ENCODE data around the gene RNF40.
"Not testable (repeated sequence)": the region's sequence is repeated elsewhere in the genome, so short reads cannot be mapped to it uniquely, and the experiment has no call there.

The RNF40 gene

DNA sequence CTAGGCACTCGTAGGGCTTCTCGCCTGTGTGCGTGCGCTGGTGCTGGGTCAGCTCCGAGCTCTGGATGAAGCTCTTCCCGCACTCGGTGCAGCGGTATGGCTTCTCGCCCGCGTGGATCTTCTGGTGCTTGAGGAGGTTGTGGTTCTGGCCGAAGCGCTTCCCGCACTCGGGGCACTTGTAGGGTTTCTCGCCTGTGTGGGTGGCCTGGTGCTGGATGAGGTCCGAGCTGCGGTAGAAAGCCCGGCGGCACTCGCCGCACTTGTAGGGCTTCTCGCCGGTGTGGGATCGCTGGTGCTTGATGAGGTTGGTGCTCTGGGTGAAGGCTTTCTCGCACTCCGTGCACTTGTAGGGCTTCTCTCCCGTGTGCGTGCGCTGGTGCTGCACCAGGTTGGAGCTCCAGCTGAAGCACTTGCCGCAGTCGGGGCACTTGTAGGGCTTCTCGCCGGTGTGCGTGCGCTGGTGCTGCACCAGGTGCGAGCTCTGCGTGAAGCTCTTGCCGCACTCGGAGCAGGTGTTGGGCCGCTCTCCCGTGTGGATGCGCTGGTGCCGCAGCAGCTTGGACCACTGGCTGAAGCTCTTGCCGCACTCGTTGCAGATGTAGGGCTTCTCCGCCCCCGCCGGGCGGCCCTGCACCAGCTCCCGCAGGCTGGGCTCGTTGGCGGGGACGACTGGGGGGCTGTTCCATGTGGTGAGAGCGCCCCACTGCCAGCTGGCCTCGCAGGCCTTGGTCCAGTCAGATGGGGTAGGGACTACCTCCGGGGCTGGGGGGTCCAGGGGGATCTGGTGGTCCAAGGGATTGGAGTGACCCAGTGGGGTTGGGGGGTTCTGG, 21.4 kb downstream of the RNF40 start:
- no peak for DNase-seq

DNA sequence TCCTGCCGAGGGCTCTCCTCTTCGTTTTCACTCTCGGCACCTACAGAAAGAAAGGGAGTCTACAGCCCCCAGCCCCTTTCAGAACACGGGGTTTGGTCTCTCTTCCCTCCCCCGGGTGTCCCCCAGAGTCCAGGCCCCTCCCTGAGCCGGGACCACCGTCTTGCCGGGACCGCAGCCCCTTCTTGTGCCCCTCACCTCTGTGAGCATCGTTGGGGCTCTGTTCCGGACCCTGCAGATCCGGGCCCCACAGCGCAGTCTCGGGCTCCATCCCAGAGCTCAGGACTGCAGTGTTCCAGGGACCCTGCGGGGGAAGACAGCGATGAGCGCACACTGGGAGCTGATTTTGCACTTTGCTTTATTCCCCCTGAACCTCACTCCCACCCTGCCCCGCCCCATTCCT, 22.1 kb downstream of the RNF40 start:
- no peak for DNase-seq

DNA sequence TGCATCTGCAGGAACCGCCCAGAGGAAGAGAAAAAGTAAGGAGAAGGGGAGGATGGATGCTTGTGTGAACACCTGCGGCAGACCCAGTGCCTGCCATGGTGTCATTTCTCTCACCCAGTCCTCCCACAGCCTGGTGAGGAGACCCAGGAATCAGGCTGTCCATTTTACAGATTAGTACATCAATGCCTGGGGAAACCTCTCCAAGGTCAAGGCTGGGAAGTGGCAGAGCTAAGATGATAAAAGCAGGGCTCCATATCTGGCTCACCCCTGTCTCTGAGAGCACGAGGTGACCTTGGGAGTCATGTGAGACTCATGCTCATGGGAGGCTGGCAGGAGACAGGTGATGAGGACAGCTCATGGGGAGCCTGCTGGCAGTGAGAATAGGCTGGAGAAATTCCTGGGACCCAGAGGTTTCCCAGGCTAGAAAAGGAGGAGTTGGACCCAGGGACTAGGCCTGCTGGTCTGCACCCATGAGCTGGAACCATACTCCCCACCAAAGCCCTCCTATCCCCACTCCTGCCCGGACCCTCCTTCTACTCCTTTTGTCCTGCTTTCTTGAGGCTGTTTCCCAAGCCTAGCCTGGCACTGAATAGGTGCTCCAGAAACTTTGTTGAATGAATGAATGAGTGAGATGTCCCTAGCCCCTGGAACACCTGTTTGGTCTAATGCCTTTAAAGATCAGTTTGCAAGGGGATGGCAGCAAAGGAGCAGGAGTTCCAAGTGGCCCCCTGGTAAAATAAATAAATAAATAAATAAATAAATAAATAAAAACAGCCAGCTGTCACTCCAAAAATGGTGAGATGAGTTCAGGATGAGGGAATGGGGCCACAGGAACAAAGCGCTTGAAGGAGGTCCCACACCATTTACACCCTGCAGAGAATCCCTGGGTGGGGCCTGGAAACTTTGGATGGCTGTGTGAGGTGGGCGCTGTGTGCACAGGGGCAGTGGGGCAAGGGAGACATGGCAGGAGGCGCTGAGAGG, 23.3 kb downstream of the RNF40 start:
- DNase-seq: no peak

DNA sequence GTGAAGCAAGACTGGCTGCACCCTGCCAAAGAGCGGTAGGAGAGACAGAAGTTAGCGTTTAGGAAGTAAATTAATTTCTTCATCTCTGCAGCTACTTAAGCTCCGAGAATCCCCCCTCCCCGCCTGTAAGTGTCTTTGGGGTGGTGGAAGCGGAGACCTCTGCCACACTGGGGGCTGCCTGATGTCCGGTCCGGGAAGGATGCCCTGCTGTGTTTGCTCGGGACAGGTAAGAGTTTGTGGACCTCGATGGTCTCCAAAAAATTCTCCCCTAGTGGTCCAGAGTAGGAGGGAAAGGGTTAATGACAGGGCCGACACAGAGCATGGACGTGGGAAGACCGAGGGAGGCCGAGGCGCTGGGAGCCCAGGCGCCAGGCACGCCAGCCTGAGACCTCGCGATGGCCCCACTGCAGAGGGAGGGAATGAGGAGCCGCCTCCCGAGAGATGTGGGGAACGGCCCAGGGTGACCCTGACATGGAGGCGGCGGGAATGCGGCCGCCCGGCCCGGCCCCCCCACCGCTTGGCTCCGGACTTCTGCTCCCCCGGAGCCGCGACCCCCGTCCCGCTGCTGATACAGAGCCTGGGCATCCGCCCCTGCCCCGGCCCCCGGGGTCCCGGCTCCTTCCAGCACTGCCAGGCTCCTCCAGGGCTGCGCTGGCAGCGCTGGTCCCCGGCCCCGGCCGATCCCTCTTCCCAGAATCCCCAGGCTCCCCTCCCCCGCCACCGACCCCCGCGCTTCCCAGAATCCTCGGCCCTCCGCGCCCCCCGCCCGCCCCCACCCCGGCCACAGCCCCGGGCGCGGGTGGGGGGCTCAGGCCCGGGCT, 24.2 kb downstream of the RNF40 start:
- peak; percentile 33 for DNase-seq

DNA sequence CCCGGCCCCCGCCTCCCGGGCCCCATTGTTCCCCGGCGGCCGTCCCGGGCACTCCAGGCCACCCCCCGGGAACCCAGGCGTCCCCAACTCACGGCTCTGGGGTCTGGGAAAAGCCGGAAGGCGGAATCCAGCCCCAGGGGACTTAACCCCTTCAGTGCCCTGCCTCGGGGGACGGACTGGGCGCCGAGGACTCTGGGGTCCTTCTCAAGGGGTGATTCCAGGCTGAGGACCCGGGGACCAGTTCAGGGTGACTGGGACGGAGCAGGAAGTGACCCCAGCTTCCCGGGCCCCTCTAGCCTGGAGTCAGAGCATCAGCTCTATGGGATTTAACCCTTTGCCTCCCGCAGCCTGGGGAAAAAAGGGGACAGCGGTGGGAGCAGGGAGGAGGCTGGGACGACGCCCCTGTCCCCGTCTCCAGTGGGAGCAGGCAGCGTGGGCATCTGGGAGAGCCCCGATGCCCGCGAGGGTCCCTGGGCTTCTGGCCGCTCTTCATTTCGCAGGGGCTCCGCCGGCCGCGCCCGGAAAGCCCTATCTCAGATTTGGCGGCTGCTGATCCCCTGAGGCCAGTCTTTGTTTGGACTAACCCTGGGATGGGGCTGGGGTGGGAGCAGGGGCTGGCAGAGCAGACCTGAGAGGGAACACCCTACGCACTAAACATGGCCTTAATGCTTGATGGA, 25.0 kb downstream of the RNF40 start, which contains the start of gene ZNF629:
Gene ZNF629, minus strand, starts transcription at position 270 of the 677 bp plus-strand sequence. CDS start 2,723 bp downstream, outside the sequence.
- peak; percentile 46 for DNase-seq

DNA sequence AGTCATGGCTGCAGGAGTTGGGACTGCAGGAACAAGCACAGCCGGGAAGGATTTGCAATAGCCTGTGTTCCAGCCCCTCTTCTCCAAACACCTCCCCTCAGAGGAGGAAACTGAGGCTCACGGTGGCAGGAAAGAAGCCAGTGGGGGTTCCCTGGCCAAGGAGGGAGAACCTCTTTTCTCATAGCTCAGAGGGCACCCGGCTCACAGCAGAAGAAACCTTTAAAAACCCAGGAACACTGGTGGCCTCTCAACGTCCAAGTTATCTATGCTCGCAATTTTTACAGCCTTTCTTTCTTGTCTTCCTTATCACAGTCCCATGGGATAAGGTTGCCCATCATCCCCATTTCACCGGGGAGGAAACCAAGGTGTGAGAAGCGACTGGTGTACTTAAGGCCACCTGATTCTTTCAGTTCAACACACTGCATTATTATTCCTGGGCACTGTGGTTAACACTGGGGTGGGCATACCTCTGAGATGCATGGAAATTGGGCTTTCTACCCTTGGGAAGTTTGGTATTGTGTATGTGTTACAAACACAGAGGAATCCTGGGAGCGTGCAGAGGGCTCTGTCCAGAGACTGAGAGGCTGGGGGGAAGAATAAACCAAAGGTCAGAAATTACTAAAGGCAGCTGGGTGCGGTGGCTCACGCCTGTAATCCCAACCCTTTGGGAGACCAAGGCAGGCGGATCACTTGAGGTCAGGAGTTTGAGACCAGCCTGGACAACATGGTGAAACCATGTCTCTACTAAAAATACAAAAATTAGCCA, 25.7 kb downstream of the RNF40 start:
- no peak for DNase-seq

DNA sequence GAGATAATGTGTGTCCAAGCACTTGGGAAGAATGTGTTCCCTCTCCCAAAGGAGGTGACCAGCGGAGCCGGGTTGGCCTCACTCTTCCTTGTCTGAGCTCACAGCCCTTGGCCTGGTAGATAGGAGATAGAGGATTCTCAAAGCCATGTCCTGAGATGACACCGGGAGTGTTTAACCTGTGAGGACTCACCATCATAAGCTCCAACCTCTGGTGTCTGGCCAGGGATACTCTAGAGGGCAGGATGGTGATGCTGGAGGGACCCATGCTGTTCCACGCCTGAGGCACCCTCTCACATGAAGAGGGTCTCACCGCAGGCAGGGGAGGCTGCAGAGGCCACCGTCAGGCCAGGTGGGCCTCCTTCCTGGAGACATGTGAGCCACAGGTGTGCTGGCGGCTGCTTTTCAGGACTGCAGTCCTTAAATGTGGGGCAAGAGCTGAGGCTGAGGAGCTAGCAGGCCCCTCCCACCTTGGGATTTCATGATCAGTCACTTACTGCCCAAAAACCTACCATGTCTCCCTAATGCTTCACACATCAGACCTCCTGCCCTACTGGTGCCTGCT, 31.5 kb downstream of the RNF40 start:
- no peak for DNase-seq

DNA sequence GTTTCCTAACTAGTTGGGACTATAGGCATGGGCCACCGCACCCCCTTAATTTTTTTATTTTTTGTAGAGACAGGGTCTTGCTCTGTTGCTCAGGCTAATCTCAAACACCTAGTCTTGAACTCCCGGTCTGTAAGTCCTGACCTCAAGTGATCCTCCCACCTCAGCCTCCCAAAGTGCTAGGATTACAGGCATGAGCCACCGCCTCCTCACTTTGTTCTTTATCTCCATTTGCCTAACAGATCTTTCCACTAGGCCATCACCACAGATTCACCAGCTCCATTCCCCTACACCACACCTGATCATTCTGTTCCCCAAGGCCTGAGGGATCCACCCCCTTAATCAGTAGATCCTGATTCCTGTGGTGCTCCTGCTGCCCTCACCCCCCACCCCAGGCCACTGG, 32.5 kb downstream of the RNF40 start:
- no peak for DNase-seq

DNA sequence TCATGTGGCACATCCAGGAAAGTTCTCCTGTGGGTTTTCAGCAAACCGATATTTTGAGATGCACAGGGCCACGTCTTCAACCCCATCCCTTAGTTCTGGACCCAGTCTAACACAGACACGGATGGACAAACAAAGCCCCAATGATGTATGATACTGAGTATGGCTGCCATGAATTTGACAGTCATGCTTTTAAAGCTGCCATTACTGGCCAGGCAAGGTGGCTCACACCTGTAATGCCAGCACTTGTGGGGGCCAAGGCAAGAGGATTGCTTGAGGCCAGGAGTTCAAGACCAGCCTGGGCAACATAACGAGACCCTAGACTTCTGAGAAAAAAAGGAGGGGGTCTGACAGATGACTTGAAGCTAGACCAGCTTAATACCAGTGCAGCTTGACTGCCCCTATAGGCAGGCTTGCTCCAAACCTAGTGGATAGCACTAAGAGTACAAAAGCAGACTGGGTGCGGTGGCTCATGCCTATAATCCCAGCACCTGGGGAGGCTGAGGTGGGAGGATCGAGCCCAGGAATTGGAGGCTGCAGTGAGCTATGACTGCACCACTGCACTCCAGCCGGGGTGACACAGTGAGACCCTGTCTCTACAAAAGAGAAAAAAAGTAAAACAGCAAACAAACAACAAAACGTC, 35.7 kb downstream of the RNF40 start:
- no peak for DNase-seq

DNA sequence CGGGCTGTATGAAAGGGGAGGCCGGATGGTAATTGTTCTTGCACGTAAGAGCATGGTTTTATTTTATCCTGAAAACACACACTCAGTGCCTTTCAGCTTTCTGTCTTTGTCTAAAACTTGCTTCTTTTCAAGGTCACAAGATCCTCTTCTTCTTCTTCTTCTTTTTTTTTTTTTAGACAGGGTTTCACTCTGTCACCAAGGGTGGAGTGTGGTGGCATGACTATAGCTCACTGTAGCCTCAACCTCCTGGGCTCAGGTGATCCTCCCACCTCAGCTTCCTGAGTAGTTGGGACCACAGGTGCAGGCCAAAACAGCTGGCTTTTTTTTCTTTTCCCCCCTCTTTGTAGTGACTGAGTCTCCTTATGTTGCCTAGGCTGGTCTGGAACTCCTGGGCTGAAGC, 40.8 kb downstream of the RNF40 start:
- DNase-seq: no peak

DNA sequence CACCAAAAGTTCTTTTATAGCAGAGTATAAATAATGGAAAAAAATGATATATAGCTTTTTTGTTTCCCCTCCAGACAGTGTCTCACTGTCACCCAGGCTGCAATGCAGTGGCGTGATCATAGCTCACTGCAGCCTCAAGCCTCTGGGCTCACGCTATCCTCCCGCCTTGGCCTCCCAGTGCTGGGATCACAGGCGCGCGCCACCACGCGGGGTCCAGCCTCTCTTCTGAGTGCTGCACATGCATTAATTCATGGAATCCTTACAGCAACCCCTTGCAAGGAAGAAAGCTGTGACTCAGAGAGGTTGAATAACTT, 42.9 kb downstream of the RNF40 start:
- DNase-seq: peak; percentile 52

DNA sequence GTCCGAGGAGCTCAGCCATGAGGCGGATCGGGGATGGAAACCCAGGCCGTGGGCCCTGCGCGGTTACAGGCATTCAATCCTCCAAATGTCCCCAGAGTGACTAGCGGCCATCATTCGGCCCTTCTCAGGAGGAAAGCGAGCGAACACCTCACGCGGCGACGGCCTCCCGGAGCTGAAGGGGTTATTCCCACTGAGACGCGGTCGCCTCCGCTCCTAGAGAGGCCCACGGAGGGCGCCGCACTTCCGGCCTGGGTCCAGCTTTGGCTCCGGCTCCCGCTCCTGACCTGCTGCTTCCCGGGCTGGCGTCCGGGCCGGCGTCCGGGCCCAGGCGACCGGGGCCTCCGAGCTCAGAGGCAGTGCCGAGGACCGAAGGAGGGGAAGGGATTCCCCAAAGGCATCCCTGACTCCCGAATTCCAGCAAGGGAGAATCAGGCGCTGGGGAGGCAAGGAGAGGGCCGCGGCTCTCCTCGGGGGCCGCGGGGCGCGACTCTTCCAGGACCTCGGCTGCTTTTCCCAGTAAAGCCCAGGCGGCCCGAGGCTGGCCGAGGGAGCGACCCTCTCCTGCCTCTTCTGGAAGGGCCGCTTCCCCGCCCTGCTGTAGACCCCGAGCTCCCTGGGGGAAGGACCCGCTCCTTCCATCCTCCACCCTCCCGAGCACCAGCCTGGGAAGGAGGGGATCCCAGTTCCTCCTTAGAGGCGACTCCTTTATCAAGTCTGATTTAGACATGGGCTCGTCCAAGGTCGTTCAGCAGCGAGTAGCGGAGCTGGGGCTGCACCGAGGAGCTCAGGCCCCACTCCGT, 43.4 kb downstream of the RNF40 start:
- DNase-seq: peak; percentile 63

DNA sequence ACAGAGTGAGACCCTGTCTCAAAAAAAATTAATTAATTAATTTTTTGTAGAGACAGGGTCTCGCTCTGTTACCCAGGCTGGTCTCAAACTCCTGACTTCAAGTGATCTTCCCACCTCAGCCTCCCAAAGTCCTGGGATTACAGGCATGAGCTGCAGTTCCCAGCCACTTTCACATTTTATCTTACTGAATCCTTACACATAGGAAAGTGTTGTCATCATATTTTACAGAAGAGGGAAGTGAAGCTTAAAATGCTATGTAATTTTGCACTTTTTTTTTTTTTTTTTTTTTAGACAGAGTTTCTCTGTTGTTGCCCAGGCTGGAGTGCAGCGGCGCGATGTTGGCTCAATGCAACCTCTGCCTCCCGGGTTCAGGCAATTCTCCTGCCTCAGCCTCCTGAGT, 46.0 kb downstream of the RNF40 start:
- DNase-seq: no peak

DNA sequence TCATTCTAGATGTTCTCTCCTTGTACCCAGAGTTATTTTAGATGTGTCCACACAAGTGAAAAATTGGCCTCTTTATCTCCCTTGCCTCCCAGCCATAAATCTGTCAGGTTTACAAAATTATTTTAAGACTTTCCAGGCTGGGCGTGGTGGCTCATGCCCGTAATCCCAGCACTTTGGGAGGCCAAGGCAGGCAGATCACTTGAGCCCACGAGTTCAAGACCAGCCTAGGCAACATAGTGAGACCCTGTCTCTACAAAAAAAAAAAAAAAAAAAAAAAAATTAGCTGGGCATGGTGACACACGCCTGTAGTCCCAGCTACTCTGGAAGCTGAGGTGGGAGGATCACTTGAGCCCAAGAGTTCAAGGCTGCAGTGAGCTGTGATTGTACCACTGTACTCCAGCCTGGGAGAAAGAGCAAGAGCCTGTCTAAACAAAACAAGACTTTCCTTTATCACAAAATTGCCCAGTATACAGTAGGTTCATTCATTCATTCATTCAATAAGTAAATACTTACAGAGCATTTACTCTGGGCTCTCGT, 46.8 kb downstream of the RNF40 start:
- not testable (repeated sequence) for DNase-seq

DNA sequence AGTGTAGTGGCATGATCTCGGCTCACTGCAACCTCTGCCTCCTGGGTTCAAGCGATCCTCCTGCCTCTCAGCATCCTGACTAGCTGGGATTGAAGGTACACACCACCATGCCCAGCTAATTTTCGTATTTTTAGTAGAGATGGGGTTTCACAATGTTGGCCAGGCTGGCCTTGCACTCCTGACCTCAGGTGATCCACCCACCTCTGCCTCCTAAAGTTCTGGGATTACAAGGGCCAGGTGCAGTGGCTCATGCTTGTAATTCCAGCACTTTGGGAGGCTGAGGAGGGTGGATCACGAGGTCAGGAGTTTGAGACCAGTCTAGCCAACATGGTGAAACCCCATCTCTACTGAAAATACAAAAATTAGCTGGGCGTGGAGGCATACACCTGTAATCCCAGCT, 47.6 kb downstream of the RNF40 start:
- not testable (repeated sequence) for DNase-seq

DNA sequence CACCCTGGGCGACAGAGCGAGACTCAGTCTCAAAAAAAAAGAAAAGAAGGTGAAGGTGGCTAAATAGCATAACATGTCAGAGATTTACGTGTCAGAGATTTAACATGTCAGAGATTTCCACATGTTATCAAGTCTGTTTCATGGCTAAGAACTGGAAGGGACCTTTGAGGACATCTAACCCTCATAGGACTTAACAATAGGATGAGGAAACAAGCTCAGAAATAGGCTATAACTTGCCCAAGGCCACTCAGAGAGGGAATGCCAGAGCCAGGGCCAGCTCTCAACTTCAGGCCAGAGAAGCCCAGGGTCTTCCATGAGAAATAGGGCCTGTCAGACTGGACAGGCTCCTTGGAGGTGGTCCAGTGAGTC, 51.7 kb downstream of the RNF40 start:
- DNase-seq: no peak

DNA sequence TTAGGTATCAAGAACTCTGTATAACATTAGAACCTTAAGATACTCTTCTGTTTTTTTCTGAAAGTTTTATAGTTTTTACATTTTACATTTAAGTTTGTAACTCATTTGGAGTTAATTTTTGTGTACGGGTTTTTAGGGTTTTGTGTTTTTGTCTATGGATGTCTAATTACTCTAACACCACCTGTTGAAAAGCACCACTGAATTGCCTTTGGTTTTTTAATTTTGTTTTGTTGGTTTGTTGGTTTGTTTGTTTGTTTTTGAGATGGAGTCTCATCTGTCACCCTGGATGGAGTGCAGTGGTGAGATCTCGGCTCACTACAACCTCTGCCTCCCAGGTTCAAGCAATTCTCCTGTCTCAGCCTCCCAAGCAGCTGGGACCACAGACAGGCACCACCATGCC, 54.6 kb downstream of the RNF40 start:
- no peak for DNase-seq

DNA sequence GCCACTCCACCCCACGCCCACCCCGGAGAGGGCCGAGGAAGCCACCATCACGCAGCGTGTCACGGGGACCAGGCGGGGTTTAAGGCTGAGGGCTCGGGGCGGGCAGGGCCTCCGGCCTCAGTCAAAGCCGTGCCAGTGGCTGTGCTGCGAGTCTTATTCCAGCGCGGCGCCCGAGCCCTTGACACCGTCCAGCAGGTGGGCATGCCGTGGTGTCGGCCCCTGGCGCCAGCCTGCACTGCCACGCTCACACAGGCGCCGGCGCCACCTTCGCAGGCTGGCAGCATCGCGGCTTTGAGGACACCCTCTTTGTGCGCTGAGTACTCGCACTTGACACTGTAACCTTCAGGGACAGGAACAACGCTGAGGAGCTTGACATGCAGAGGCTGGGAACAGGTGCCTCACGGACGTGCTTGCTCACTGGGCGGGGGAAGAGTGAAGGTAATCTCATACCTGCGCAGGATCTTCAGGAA, 58.9 kb downstream of the RNF40 start:
- no peak for DNase-seq

DNA sequence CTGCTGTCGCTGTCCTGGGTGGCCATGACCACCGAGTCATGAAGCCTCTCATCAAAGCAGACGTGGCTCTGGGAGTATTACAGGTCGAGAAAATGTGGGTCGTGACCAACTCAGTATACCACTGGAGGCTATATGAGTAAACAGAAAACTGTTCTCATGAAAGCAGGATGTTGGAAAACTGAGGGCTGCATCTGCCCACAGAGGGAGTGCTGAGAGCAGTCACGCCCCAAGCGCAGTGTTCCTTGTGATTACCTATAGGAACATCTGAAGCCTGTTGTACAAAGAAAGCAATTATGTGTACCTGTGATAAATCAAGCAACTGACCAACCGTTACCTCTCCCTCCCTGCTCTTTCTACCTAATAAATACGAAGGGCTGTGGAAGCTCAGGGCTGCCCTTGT, 59.3 kb downstream of the RNF40 start:
- DNase-seq: not testable (repeated sequence)

All from T1000 (cell line).